Superior temporal gyrus (tissue), 1 donor: ENCODE results near the gene IL20RB.
"Not testable (repeated sequence)": the region's sequence is repeated elsewhere in the genome, so short reads cannot be mapped to it uniquely, and the experiment has no call there.

Source experiments
- DNase-seq: peaks from one replicate; pipeline ENCODE4 v3.0.0-alpha.2; 2016; ENCODE audit errors: extremely low spot score

Gene IL20RB

GRCh38 chr3:136946978-136947377, 10.8 kb upstream of the IL20RB start:
- DNase-seq: no peak

GRCh38 chr3:136947477-136947876, 10.3 kb upstream of the IL20RB start:
- DNase-seq: no peak

- no peak for DNase-seq
These were observed 8.6 kb upstream of the IL20RB start for GRCh38 chr3:136949146-136949545.

- no peak for DNase-seq
These were observed 8.1 kb upstream of the IL20RB start for GRCh38 chr3:136949708-136950107.

- no peak for DNase-seq
These were observed 7.2 kb upstream of the IL20RB start for GRCh38 chr3:136950623-136951022.

GRCh38 chr3:136952292-136952691, 5.5 kb upstream of the IL20RB start:
- no peak for DNase-seq

GRCh38 chr3:136954251-136954650, 3.5 kb upstream of the IL20RB start:
- DNase-seq: no peak

GRCh38 chr3:136954980-136955780, 2.6 kb upstream of the IL20RB start:
- no peak for DNase-seq

GRCh38 chr3:136955813-136956212, 2.0 kb upstream of the IL20RB start:
- no peak for DNase-seq

- no peak for DNase-seq
These were observed 812 bp upstream of the IL20RB start for GRCh38 chr3:136956971-136957370.

- DNase-seq: no peak
These were observed 1.2 kb downstream of the IL20RB start for GRCh38 chr3:136958939-136959338.

- DNase-seq: no peak
These were observed 1.8 kb downstream of the IL20RB start for GRCh38 chr3:136959599-136959998.

- no peak for DNase-seq
These were observed 3.4 kb downstream of the IL20RB start for GRCh38 chr3:136960838-136961836.

GRCh38 chr3:136962927-136963326, 5.1 kb downstream of the IL20RB start:
- DNase-seq: no peak

- not testable (repeated sequence) for DNase-seq
These were observed 11.8 kb downstream of the IL20RB start for GRCh38 chr3:136969539-136969938.

- DNase-seq: no peak
These were observed 15.6 kb downstream of the IL20RB start for GRCh38 chr3:136973352-136973751.

- DNase-seq: no peak
These were observed 16.9 kb downstream of the IL20RB start for GRCh38 chr3:136974670-136975069.

- no peak for DNase-seq
These were observed 21.4 kb downstream of the IL20RB start for GRCh38 chr3:136979204-136979603.

- no peak for DNase-seq
These were observed 21.9 kb downstream of the IL20RB start for GRCh38 chr3:136979684-136980083.

GRCh38 chr3:136982033-136982432, 24.2 kb downstream of the IL20RB start:
- DNase-seq: no peak

- DNase-seq: no peak
These were observed 24.8 kb downstream of the IL20RB start for GRCh38 chr3:136982520-136983138.

GRCh38 chr3:136984837-136985236, 27.1 kb downstream of the IL20RB start:
- no peak for DNase-seq
